ENCODE measurements around the gene MS4A3. TPM values are rescaled to one million over a fixed set of nuclear protein-coding genes. Genes with fewer than 3 reads are reported as not detected.
"Not testable (repeated sequence)": the region's sequence is repeated elsewhere in the genome, so short reads cannot be mapped to it uniquely, and the experiment has no call there.

Gene MS4A3
- total and polyA plus RNA-seq, 2 donors: 0.08 to 0.69 TPM

DNA sequence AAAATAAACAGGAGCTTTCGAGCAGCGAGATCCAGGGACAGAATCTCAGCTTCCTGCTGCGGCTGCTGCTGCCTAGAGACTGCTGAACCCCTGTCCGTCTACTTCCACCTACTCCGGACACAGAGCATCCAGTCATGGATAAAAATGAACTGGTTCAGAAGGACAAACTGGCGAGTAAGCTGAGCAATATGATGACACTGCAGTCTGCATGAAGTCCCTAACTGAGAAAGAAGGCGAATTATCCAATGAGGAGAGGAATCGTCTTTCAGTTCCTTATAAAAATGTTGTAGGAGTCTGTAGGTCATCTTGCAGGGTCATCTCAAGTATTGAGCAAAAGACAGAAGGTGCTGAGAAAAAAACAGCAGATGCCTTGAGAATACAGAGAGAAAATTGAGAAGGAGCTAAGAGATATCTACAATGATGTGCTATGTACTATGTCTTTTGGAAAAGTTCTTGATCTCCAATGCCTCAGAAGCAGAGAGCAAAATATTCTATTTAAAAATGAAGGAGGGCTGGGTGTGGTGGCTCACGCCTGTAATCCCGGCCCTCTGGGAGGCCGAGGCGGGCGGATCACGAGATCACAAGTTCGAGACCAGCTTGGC, 20.9 kb downstream of the MS4A3 start:
- H3K4me1 ChIP-seq (ENCODE audit: insufficient read depth): no peaks in the 10 kb centered on the region
- WGBS: 71% methylated on average over 15 of the region's 15 CpGs
- H3K4me3 ChIP-seq (ENCODE audit: low read depth, low read length): no peak overlapping the region
- H3K27ac ChIP-seq (ENCODE audit: low read depth): no peak overlapping the region
- H3K36me3 ChIP-seq (ENCODE audit: insufficient read depth): no peaks in the 10 kb centered on the region
- no peak for DNase-seq (ENCODE audit: extremely low spot score)

DNA sequence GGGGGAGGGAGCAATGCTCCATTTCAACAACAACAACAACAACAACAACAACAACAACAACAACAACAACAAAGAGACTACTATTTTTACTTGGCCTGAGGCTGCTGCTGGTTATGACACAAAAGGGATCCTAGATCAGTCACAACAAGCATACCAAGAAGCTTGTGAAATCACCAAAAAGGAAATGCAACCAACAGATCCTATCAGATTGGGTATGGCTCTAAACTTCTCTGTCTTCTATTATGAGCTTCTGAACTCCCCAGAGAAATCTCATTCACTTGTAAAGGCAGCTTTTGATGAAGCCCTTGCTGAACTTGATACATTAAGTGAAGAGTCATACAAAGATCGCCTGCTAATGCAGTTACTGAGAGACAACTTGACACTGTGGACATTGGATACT, 21.5 kb downstream of the MS4A3 start:
- no peak overlapping the region for H3K27ac ChIP-seq (ENCODE audit: low read depth)
- H3K36me3 ChIP-seq (ENCODE audit: insufficient read depth): no peaks in the 10 kb centered on the region
- H3K4me1 ChIP-seq (ENCODE audit: insufficient read depth): no peaks in the 10 kb centered on the region
- DNase-seq (ENCODE audit: extremely low spot score): no peak
- H3K4me3 ChIP-seq (ENCODE audit: low read depth, low read length): no peak overlapping the region
- 73% methylated on average over 1 of the region's 1 CpG for WGBS

DNA sequence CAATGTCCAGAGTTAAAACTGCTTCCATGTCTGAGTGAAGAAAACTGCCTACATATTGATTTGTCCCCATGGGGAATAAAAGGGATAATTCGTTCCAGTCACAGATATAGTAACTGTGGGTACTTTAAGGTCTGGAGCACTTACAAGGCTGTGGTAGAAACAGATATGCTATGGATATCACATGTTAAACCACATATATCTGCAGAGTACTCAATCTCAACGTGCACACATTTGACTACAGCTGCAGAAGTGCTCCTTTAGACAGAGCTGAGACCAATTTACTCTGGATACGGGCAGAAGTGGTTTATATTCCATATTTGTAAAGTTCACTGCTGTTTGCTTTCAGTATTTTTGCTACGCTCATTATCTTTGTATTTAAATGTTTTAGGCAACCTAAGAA, 22.3 kb downstream of the MS4A3 start:
- H3K27ac ChIP-seq (ENCODE audit: low read depth): no peak overlapping the region
- WGBS: 59% methylated on average over 4 of the region's 4 CpGs
- H3K4me1 ChIP-seq (ENCODE audit: insufficient read depth): no peaks in the 10 kb centered on the region
- DNase-seq (ENCODE audit: extremely low spot score): no peak
- no peak overlapping the region for H3K4me3 ChIP-seq (ENCODE audit: low read depth, low read length)
- no peaks in the 10 kb centered on the region for H3K36me3 ChIP-seq (ENCODE audit: insufficient read depth)

DNA sequence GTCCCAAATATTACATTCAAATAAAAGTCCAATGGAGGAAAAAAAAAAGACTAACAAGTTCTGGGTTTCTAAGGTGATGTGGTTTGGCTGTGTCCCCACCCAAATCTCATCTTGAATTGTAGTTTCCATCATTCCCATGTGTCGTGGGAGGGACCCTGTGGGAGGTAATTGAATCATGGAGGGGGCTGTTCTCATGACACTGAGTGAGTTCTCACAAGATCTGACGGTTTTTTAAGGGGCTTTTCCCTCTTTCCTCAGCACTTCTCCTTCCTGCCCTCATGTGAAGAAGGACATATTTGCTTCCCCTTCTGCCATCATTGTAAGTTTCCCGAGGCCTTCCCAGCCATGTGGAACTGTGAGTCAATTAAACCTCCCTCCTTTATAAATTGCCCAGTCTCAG, 24.1 kb downstream of the MS4A3 start:
- no peak overlapping the region for H3K4me3 ChIP-seq (ENCODE audit: low read depth, low read length)
- no peak for DNase-seq (ENCODE audit: extremely low spot score)
- H3K27ac ChIP-seq (ENCODE audit: low read depth): no peak overlapping the region
- no peaks in the 10 kb centered on the region for H3K4me1 ChIP-seq (ENCODE audit: insufficient read depth)
- WGBS: 52% methylated on average over 3 of the region's 3 CpGs
- H3K36me3 ChIP-seq (ENCODE audit: insufficient read depth): no peaks in the 10 kb centered on the region

DNA sequence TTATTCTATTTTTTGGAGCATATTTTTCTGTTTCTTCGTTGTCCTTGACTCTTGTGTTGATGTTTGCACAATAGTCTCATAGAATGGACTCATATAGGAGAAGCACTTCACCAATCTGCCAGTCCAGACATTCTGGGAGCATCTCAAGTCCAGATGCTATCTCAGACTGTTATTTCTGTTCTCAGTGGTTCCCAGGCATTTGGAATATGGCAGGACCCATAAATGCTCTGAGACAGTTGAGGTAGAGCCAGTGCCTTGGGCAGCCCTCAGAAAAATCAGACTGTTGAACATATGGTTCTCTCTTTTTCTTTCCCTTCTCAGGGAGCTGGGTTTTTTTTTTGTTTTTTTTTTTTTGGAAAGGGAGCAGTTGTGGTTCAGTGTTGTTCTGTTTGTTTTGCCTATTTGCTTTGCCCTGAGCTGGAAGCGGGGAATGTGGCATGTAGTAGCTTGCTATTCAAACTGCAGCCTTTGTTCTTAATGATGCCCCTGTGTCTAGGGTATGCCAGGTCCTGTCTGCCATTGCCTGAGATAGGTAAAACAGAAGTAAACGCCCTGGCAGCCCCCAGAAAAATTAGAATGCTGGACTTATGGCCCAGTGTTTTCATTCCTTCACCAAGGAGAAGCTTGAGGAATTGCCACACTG, 28.3 kb downstream of the MS4A3 start:
- no peaks in the 10 kb centered on the region for H3K36me3 ChIP-seq (ENCODE audit: insufficient read depth)
- H3K27ac ChIP-seq (ENCODE audit: low read depth): no peak overlapping the region
- DNase-seq (ENCODE audit: extremely low spot score): no peak
- 72% methylated on average over 3 of the region's 3 CpGs for WGBS
- no peak overlapping the region for H3K4me3 ChIP-seq (ENCODE audit: low read depth, low read length)
- H3K4me1 ChIP-seq (ENCODE audit: insufficient read depth): no peaks in the 10 kb centered on the region

DNA sequence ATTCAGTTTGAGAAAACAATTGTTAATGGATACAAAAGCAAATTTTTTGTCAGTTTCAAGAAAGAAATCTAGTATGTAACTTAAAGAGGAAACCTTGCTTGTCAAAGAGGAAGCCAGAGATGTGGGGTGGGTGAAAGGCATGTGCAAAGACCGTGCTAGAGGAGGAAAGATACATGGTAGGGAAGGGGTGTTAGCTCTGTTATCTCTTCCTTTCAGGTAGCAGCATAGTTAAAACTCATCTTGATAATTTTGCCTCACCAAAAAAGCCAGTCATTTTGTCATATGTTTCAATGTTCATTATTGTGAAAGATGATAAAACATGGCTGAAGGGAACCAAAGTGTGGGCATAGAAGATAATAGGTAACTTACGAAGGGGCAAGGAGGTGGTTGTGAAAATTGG, 29.4 kb downstream of the MS4A3 start:
- Histone ChIP-seq H3K4me3 (ENCODE audit: low read depth, low read length) (no peak overlapping the region), H3K27ac (ENCODE audit: low read depth) (no peak overlapping the region), H3K4me1 (ENCODE audit: insufficient read depth) (no peaks in the 10 kb centered on the region), H3K36me3 (ENCODE audit: insufficient read depth) (no peaks in the 10 kb centered on the region)
- WGBS: 79% methylated on average over 2 of the region's 2 CpGs
- DNase-seq (ENCODE audit: extremely low spot score): no peak

DNA sequence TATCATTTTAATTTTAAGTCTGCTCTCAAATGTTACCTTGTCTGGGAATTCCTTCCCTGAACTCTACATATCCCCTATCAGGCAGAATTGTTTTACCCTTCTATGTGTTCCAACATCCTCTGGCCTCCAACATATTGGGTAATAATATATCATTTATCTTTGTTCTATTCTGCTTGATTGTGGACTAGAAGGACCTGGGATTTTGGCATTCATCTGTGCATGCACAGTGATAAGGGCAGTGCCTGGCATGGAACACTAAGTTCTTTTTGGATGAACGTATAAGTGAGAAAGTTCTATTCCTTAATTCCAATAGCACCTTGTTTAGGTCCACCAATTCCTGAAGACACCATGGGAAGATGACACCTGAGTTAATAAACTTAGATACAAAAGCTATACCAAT, 30.8 kb downstream of the MS4A3 start:
- no peak overlapping the region for H3K4me3 ChIP-seq (ENCODE audit: low read depth, low read length)
- WGBS: 78% methylated on average over 1 of the region's 1 CpG

DNA sequence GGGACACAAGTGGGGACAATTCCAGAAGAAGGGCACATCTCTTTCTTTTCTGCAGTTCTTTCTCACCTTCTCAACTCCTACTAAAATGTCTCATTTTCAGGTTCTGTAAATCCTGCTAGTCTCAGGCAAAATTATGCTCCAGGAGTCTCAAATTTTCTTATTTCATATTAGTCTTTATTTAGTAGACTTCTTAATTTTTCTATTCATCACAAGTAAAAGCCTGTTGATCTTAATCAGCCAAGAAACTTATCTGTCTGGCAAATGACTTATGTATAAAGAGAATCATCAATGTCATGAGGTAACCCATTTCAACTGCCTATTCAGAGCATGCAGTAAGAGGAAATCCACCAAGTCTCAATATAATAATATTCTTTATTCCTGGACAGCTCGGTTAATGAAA, 31.9 kb downstream of the MS4A3 start, which contains the start of gene MS4A2:
Gene MS4A2 (plus strand): TSS at position 301 of the 400 bp plus-strand sequence. CDS start 102 bp downstream, outside the sequence.
- 75% methylated on average over 1 of the region's 1 CpG for WGBS
- Histone ChIP-seq H3K36me3 (ENCODE audit: insufficient read depth) (no peaks in the 10 kb centered on the region), H3K27ac (ENCODE audit: low read depth) (no peak within 1 kb of the TSS), H3K4me1 (ENCODE audit: insufficient read depth) (no peaks in the 10 kb centered on the region), H3K4me3 (ENCODE audit: low read depth, low read length) (no peak within 1 kb of the TSS)
- no peak for DNase-seq (ENCODE audit: extremely low spot score)

More for the DNA sequence above, 30.8 kb downstream of the MS4A3 start:
- Histone ChIP-seq H3K36me3 (ENCODE audit: insufficient read depth) (no peaks in the 10 kb centered on the region), H3K4me1 (ENCODE audit: insufficient read depth) (no peaks in the 10 kb centered on the region), H3K27ac (ENCODE audit: low read depth) (no peak overlapping the region)
- DNase-seq (ENCODE audit: extremely low spot score): no peak

DNA sequence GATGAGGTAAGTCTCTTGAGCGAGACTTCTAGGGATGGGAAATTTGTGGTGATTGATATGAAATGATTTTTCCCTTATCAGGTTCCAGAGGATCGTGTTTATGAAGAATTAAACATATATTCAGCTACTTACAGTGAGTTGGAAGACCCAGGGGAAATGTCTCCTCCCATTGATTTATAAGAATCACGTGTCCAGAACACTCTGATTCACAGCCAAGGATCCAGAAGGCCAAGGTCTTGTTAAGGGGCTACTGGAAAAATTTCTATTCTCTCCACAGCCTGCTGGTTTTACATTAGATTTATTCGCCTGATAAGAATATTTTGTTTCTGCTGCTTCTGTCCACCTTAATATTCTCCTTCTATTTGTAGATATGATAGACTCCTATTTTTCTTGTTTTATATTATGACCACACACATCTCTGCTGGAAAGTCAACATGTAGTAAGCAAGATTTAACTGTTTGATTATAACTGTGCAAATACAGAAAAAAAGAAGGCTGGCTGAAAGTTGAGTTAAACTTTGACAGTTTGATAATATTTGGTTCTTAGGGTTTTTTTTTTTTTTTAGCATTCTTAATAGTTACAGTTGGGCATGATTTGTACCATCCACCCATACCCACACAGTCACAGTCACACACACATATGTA, 39.1 kb downstream of the MS4A3 start:
- Histone ChIP-seq H3K27ac (ENCODE audit: low read depth) (no peak overlapping the region), H3K4me1 (ENCODE audit: insufficient read depth) (no peaks in the 10 kb centered on the region), H3K4me3 (ENCODE audit: low read depth, low read length) (no peak overlapping the region), H3K36me3 (ENCODE audit: insufficient read depth) (no peaks in the 10 kb centered on the region)
- WGBS: 63% methylated on average over 4 of the region's 4 CpGs
- no peak for DNase-seq (ENCODE audit: extremely low spot score)

DNA sequence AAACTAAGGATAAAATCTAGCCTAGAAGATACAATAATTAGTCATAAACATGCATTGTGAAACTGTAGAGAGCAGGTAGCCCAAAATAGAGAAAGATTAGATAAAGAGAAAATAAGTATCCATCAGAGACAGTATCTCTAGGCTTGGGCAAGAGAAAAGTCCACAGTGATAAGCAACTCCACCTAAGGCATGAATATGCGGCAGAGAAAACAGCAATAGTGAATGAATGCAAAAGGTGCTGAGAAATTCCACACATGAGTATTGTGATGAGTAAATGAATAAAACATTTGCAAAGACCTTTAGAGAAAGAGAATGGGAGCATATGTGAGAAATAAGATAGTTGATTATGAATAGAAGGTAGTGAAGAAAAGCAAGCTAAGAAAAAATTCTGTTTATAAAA, 40.7 kb downstream of the MS4A3 start:
- WGBS: 83% methylated on average over 1 of the region's 1 CpG
- H3K36me3 ChIP-seq (ENCODE audit: insufficient read depth): no peaks in the 10 kb centered on the region
- H3K27ac ChIP-seq (ENCODE audit: low read depth): no peak overlapping the region
- no peaks in the 10 kb centered on the region for H3K4me1 ChIP-seq (ENCODE audit: insufficient read depth)
- no peak for DNase-seq (ENCODE audit: extremely low spot score)
- H3K4me3 ChIP-seq (ENCODE audit: low read depth, low read length): no peak overlapping the region

DNA sequence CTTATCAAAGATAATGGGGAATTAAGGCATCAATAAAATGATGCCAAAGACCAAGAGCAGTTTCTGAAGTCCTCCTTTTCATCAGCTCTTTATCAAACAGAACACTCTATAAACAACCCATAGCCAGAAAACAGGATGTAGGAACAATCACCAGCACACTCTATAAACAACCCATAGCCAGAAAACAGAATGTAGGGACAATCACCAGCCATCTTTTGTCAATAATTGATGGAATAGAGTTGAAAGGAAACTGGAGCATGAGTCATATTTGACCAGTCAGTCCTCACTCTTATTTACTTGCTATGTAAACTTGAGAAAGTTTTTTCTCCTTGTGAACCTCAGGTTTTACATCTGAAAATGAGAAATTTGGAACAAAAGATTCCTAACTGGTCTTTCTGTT, 42.0 kb downstream of the MS4A3 start:
- no peak for DNase-seq (ENCODE audit: extremely low spot score)
- Histone ChIP-seq H3K4me3 (ENCODE audit: low read depth, low read length) (no peak overlapping the region), H3K36me3 (ENCODE audit: insufficient read depth) (no peaks in the 10 kb centered on the region), H3K4me1 (ENCODE audit: insufficient read depth) (no peaks in the 10 kb centered on the region), H3K27ac (ENCODE audit: low read depth) (no peak overlapping the region)

DNA sequence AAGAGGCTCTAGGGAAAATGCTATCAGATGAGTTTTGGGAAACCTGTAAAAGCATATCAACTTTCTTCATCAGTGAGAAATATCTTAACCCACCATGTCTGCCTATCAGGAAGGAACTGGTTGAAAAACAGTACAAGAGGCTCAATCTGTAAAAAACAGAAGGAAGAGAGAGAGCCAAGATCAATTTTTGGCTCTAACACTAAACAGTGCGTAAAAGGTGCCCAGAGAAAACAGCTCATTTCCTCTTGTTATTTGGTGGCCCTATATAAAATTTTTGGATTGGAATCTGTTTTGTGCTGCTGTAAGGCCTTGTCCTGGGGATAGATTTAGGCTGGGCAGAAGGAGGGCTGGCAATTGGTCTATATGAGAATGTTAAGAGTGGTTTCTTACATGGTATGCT, 44.1 kb downstream of the MS4A3 start:
- H3K4me3 ChIP-seq (ENCODE audit: low read depth, low read length): no peak overlapping the region
- H3K27ac ChIP-seq (ENCODE audit: low read depth): no peak overlapping the region
- no peaks in the 10 kb centered on the region for H3K36me3 ChIP-seq (ENCODE audit: insufficient read depth)
- WGBS: 72% methylated on average over 1 of the region's 1 CpG
- DNase-seq (ENCODE audit: extremely low spot score): no peak
- no peaks in the 10 kb centered on the region for H3K4me1 ChIP-seq (ENCODE audit: insufficient read depth)

DNA sequence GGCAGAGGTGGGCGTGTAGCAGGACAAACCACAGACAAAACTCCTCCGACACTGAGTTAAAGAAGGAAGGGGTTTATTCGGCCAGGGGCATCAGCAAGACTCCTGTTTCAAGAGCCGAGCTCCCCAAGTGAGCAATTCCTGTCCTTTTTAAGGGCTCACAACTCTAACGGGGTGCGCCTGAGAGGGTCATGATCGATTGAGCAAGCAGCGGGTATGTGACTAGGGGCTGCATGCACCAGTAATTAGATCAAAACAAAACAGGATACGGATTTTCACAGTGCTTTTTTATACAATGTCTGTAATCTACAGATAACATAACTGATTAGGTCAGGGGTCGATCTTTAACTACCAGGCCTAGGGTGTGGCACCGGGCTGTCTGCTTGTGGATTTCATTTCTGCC, 44.9 kb downstream of the MS4A3 start:
- not testable (repeated sequence) for DNase-seq (ENCODE audit: extremely low spot score); H3K4me1 ChIP-seq (ENCODE audit: insufficient read depth); H3K36me3 ChIP-seq (ENCODE audit: insufficient read depth); H3K27ac ChIP-seq (ENCODE audit: low read depth); H3K4me3 ChIP-seq (ENCODE audit: low read depth, low read length)
- 78% methylated on average over 11 of the region's 11 CpGs for WGBS

DNA sequence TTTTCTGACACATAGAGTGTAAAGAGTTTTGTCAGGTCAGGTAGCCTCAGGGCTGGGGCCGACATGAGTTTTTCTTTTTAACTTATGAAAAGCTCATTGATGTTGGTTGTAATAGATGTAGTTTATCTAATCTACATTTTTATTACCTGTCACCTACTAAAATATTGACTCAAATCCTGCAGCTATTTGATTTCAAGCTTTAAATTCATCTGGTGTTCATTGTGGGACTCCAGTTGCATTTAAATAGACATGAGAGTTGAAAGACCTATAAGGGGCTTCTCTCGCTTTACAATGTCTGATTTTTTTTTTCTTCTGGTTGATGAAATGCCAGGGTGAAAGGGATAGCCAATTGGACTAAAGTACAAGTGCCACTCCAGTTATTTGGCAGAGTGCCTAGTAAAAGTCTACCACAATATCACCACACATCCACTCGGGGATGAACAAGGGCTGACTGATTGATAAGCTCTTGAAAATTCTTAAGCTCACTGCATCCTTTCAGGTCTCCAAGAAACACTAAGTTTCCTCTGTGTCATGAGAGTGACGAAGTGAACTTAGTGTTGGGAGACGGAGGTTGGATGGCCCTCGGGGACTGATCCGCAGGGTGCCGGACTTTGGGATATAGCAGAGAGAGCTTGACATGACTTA, 48.1 kb downstream of the MS4A3 start:
- not testable (repeated sequence) for H3K36me3 ChIP-seq (ENCODE audit: insufficient read depth); H3K4me3 ChIP-seq (ENCODE audit: low read depth, low read length); DNase-seq (ENCODE audit: extremely low spot score); H3K4me1 ChIP-seq (ENCODE audit: insufficient read depth); H3K27ac ChIP-seq (ENCODE audit: low read depth)
- 76% methylated on average over 8 of the region's 8 CpGs for WGBS

Data from urinary bladder (tissue), 4 donors.